Epidermal melanocyte (primary cell): ENCODE data around the gene FAM174B.

ENCODE experiments used
- DNase-seq: peaks from one replicate; pipeline ENCODE4 v3.0.0; 2011; ENCODE audit warnings: low spot score; ENCODE audit not compliant: insufficient read length

Gene FAM174B

GRCh38 chr15:92655178-92655995 lies at the start of gene FAM174B:
Gene FAM174B (minus strand): TSS chr15:92655775.
- no peak for DNase-seq

DNA sequence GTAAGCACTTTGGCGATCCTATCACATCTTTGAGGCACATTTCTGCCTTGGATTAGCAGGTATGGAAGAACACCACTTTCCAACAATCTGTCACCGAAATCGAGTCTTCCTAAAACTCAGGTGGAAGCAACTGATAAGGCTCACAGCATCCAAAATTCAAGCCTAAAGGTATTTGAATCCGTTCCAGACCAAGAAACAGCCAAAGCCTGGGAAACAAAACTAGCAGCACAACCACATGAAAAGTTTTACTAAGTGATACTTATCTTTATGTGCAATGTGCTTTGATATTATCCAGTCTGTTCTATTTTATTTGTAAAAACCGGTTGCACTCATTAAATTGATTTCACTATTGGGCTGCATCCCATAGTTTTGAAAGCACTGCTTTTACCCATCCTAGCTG lies 40.5 kb upstream of the FAM174B start:
- no peak for DNase-seq

DNA sequence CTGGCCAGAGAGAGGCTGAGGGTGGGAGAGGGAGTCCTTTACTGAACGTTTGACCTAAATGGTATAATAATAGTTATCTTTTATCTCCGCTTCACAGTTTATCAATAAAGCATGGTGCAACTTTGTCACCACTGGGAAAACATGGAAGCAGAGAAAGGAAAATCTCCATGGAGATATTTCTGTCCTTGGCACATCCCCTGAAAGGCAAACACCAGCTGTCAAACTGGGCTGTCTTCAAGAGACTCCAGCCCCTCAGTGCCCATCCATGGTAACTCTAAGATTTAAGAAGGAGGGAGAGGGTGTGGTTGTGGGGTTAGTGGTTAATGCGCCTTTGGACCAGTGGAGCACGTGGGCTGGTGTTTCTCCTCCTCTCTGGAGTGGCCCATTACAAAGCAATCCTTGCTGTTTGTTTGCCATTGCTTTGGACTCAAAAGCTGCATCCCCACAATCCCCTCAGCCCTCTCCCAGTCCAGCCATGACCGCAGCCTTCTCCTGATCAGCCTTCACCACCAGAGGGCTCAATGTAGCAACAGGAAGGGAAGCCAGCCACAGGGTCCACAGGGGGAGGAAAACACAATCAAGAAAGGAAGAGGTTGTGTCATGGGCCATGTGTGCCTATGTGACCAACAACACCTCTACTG lies 38.2 kb upstream of the FAM174B start:
- no peak for DNase-seq

GRCh38 chr15:92690395-92690794 lies 34.8 kb upstream of the FAM174B start:
- DNase-seq: no peak

GRCh38 chr15:92687746-92688145 lies 32.2 kb upstream of the FAM174B start:
- DNase-seq: no peak

- DNase-seq: no peak
Observed at GRCh38 chr15:92687195-92687602, 31.6 kb upstream of the FAM174B start.

DNA sequence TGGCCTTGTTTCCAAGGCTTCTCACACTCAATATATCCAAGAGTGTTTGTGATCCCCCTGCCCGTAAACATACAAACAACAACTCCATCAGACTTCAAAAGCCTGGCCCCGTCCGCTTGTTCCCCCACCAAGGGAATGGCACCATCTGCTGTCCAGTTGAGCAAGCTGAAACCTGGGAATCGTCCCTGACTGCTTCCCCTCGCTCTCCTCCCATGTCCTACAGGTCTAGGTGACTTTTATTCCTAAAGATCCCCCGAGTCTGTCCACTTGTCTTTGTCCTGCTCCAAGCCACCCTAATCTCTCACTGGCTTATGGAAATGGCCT lies 27.9 kb upstream of the FAM174B start:
- no peak for DNase-seq

- DNase-seq: no peak
Observed at GRCh38 chr15:92682741-92683510, 27.4 kb upstream of the FAM174B start.

- no peak for DNase-seq
Observed at GRCh38 chr15:92681141-92681631, 25.6 kb upstream of the FAM174B start.

DNA sequence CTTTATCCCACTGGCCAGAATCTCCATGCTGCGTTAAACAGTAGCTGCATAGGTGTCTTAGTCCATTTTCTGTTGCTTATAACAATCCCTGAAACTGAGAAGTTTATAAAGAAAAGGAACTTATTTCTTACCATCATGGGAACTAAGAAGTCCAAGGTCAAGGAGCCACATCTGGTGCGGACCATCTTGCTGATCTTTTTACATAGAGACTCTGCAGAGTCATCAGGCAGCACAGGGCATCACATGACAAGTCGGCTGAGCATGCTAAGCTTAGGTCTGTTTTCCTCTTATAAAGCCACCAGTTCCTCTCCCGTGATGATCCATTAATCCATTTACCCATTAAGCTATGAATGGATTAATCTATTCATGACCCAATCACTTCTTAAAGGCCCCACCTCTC lies 22.4 kb upstream of the FAM174B start:
- DNase-seq: no peak

GRCh38 chr15:92676561-92676960 lies 21.0 kb upstream of the FAM174B start:
- no peak for DNase-seq

- no peak for DNase-seq
Observed at GRCh38 chr15:92675485-92675884, 19.9 kb upstream of the FAM174B start.

- no peak for DNase-seq
Observed at GRCh38 chr15:92674347-92674746, 18.8 kb upstream of the FAM174B start.

DNA sequence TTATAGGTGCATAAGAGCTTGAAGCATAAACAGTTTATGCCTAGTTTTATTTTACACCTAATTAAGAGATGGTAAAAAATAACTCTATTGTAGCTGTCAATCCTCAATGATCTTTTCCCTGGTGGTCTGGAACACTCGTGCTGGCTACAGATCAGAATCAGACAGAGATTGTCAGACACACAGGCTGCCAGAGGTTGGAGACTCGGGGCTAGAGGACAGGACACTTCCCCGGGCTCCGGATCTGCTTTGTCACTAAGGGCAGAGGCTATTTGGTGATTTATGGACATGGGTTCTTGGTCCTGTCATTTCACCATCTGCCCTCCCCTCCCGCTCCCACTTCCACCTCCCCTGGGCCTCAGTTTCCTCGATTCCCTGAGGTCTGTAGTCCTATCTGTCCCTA lies 16.5 kb upstream of the FAM174B start:
- DNase-seq: no peak

GRCh38 chr15:92671406-92671805 lies 15.8 kb upstream of the FAM174B start:
- no peak for DNase-seq

GRCh38 chr15:92670621-92671020 lies 15.0 kb upstream of the FAM174B start:
- no peak for DNase-seq

DNA sequence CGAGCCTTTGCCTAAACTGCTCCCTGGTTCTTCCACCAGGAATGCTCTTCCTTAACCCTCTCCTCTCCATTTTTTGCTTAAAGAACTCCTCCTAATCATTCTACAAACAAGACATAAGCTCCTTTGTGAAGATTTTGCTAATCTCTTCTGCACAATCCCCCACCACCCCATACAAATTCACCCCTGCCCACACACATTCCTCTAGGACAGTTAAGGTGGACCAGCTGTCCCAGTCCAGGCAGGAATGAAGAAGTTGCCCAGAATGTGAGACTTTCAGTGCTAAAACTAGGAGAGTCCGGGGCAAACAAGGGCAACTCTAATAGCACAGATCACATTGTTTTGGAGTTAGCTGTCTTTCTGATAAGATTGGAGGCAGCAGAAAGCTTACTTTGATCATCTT lies 13.9 kb upstream of the FAM174B start:
- DNase-seq: no peak

DNA sequence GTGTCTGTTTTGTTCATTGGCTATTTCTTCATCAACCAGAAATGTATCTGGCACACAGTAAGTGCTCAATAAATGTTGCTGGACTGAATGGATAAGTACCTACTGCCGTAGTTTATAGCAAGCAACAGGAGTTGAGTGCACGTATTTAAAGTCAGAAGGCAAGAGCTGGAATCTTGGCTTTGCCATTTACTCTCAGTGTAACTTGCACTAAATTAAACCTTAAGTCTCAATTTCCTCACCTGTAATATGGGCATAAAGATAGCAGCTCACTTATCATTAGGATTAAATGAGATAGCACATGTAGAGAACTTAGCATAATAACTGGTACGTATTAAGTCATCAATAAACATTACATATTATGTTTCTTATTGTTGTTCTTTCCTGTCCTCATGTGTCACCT lies 13.0 kb upstream of the FAM174B start:
- DNase-seq: no peak

DNA sequence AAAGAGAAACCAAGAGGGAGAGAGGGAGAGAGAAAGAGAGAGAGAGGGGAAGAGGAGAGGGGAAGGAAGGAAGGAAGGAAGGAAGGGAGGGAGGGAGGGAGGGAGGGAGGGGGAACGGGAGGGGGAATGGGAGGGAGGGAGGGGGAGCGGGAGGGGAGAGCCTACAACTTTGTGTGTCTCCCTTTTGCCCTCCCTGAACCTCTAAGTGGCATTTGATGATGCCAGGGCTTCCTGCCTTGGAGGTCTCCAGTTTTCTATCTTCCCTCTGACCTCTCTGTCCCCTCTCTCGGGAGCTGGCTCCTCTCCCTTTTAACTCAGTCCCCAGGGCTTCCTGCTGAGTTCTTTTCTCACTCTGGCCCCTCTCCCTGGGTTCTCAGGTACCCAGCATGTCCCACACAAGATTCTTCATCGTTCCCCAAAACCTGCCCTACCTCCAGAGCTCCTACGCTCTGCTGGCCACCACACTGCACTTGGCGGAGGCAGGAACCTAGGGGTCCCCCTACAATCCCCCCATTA lies 12.5 kb upstream of the FAM174B start:
- DNase-seq: no peak

DNA sequence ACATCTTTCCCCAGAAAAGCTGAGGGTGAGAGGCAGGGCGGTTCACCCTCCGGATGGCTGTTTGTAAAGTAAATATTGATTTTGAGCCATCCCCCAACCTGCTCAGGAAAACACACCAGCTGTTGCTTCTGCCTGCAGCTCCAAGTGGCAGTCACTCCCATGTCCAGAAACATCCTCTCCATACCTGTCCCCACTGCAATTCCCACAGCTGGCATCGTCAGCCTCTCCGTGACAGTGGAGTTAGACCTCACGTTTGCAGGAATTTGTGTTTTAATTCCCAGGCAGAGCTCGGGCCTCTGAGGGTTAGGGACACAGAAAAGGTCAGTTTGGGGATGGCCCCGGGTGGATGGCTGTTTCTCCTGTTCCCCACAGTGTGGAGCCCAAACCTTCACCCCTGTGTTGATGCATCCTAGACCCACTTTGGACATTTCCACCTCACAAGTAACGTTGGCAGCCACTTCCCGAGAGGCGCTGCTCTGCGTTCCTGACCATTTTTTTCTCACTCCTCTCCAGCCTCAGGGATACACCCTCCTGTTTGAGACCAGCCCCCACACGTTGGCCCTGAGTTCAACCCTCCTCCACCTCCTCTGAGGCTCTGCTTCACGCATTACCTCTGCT lies 11.8 kb upstream of the FAM174B start:
- DNase-seq: no peak

DNA sequence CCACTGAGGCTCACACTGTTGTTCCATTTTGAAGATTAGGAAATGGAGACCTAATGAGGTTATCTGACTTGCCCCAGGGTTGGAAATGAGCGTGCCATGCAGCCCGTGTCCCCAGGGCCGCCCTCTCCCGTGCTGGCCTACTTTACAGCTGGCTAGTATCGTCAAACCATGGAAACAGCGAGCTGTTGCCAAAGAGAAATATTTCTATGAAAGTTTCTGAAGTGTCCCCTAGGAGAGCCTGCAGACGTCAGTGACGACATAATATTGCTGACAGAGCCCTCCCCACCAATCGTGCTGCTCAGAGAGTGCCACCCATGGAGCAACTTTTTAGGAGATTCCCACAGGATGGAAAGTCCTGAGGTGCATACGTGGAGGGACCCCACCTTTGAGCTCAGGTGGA lies 11.2 kb upstream of the FAM174B start:
- no peak for DNase-seq
